Breast epithelium (tissue), 4 donors: Measurements from ENCODE around the gene HMCN1. TPM values are rescaled to one million over a fixed set of nuclear protein-coding genes. Genes with fewer than 3 reads are reported as not detected.

Experiments used
- DNase-seq, 2 donors: peaks; one replicate each; pipeline ENCODE4 v3.0.0-alpha.2; 2019; ENCODE audit warnings: low spot score in 2 of 2
- H3K27ac ChIP-seq, 2 donors: fragments of 200-600 bp; sonication (generic) in 1 of 2; one replicate each; pipeline ENCODE4 v1.5.1; 2016 to 2019; ENCODE audit warnings: mild to moderate bottlenecking in 1 of 2
- H3K27me3 ChIP-seq, 2 donors: fragments of 200-600 bp; sonication (generic) in 1 of 2; one replicate each; pipeline versions ENCODE4 v1.5.1 to v1.6.0; 2017 to 2019; ENCODE audit warnings: control low read depth in 1 of 2, mild to moderate bottlenecking in 1 of 2
- H3K36me3 ChIP-seq: fragments of 200-600 bp; one replicate; pipeline ENCODE4 v1.5.1; 2019
- H3K4me1 ChIP-seq, 2 donors: fragments of 200-600 bp; sonication (generic); one replicate each; pipeline ENCODE4 v1.5.1; 2016 to 2019; ENCODE audit warnings: control low read depth in 1 of 2
- H3K4me3 ChIP-seq, 3 donors: fragments of 200-600 bp; sonication (generic); 1 replicate in 2 of 3; 2 replicates in 1 of 3; pipeline ENCODE4 v1.5.1; 2016 to 2019; ENCODE audit warnings: mild to moderate bottlenecking in 3 of 3, moderate library complexity in 2 of 3
- H3K9me3 ChIP-seq, 2 donors: fragments of 200-600 bp; sonication (generic) in 1 of 2; one replicate each; pipeline ENCODE4 v1.5.1; 2016 to 2019; ENCODE audit warnings: control low read depth in 1 of 2
- CTCF ChIP-seq, 3 donors: fragments of 450-650 bp; IDR thresholded peaks; one replicate each; pipeline ENCODE4 v1.5.1; 2016 to 2017; ENCODE audit warnings: antibody characterized with exemption in 3 of 3, mild to moderate bottlenecking in 3 of 3, moderate library complexity in 3 of 3
- POLR2A ChIP-seq: fragments of 450-650 bp; IDR thresholded peaks from one replicate; pipeline ENCODE4 v1.6.1; 2016; ENCODE audit warnings: antibody characterized with exemption, mild to moderate bottlenecking, moderate library complexity
- POLR2AphosphoS5 ChIP-seq, 3 donors: sonication (generic); formaldehyde crosslinking; IDR thresholded peaks; one replicate each; pipeline ENCODE4 v1.6.1; 2017; ENCODE audit warnings: antibody characterized with exemption in 3 of 3
- intact Hi-C: fragments of 100-400 bp; cut with DNase I; formaldehyde crosslinking; loops from one replicate; pipeline ENCODE4 v1.15.1; 2023; ENCODE audit warnings: low total_unique reads
- total RNA-seq, 3 donors: library from RNA; depleted of rRNA; stranded (reverse); fragments of >200 nt; gene quantifications; one replicate each; pipeline ENCODE4 v1.1.0, GENCODE V29; 2016

Gene HMCN1
- total RNA-seq, 3 donors from 2014 or later: 7.8 to 18.4 (median 11.9) TPM

DNA sequence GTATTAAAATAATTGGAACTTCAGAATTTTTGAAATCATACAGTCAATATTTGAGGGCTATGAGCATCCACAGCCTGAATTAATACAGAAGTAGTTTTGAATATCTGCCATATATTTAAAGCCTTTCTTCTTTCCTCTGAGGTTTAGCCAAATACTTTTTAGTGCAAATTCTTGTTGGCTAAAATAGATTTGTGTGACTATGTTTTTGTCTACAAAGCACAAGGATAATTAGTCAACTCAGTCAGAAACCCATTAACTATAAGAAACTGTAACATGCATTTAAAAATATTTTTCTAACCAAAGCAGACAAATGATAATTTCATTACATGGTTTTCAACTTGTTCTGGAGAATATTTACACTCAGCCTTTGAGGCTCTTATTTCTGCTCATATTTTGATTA, 408.7 kb downstream of the HMCN1 start:
- H3K36me3 ChIP-seq: no peaks in the 10 kb centered on the region
- intact Hi-C loops: no loop called here
- H3K4me3 ChIP-seq: no peak overlapping the region
- H3K9me3 ChIP-seq: no peaks in the 10 kb centered on the region
- no peak overlapping the region for H3K27ac ChIP-seq
- TF ChIP-seq CTCF (IDR thresholded peaks at IDR 0.05) (no peak), POLR2AphosphoS5 (IDR thresholded peaks at IDR 0.05) (no peak), POLR2A (no peak)
- H3K27me3 ChIP-seq: no peaks in the 10 kb centered on the region
- no peak for DNase-seq
- H3K4me1 ChIP-seq: no peaks in the 10 kb centered on the region

DNA sequence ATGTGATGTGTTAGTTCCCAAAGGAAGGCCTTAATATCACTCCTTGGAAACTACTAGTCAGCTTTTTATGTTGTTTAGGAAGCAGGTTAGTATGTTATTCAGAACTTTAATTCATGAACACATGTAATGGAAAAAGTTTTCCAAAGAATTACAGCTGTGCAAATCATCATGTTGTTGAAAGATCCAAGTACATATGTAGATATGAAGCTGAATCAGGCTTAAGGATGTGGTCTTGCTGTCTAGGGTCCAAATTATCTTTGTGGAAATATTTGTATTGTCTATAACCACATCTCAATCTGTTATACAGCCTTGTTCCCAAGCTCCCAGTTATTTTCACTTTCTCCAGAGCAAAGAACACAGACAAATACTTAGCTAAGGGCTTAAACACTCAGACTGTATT, 409.3 kb downstream of the HMCN1 start:
- no peak for DNase-seq
- Histone ChIP-seq H3K27me3 (no peaks in the 10 kb centered on the region), H3K27ac (no peak overlapping the region), H3K36me3 (no peaks in the 10 kb centered on the region), H3K4me3 (no peak overlapping the region), H3K9me3 (no peaks in the 10 kb centered on the region), H3K4me1 (no peaks in the 10 kb centered on the region)
- intact Hi-C loops: no loop called here
- TF ChIP-seq CTCF (IDR thresholded peaks at IDR 0.05) (no peak), POLR2AphosphoS5 (IDR thresholded peaks at IDR 0.05) (no peak), POLR2A (no peak)

- no peaks in the 10 kb centered on the region for H3K9me3 ChIP-seq
- no peak overlapping the region for H3K4me3 ChIP-seq
- H3K36me3 ChIP-seq: no peaks in the 10 kb centered on the region
- no peak overlapping the region for H3K27ac ChIP-seq
- no peak for TF ChIP-seq POLR2A
- no peak for TF ChIP-seq POLR2AphosphoS5 (IDR thresholded peaks at IDR 0.05)
- TF ChIP-seq CTCF (IDR thresholded peaks at IDR 0.05): no peak
- DNase-seq: no peak
- H3K27me3 ChIP-seq: no peaks in the 10 kb centered on the region
- H3K4me1 ChIP-seq: no peaks in the 10 kb centered on the region
- intact Hi-C loops: no loop called here
These were observed 410.3 kb downstream of the HMCN1 start for GRCh38 chr1:186144505-186144904.

- H3K4me1 ChIP-seq: no peaks in the 10 kb centered on the region
- intact Hi-C loops: no loop called here
- H3K36me3 ChIP-seq: no peaks in the 10 kb centered on the region
- no peaks in the 10 kb centered on the region for H3K9me3 ChIP-seq
- no peak overlapping the region for H3K27ac ChIP-seq
- no peak overlapping the region for H3K4me3 ChIP-seq
- no peaks in the 10 kb centered on the region for H3K27me3 ChIP-seq
- TF ChIP-seq CTCF (IDR thresholded peaks at IDR 0.05) (no peak), POLR2AphosphoS5 (IDR thresholded peaks at IDR 0.05) (no peak), POLR2A (no peak)
- DNase-seq: no peak
These were observed 412.8 kb downstream of the HMCN1 start for GRCh38 chr1:186146974-186147373.

GRCh38 chr1:186149591-186149990, 415.4 kb downstream of the HMCN1 start:
- no peaks in the 10 kb centered on the region for H3K27me3 ChIP-seq
- H3K9me3 ChIP-seq: no peaks in the 10 kb centered on the region
- H3K4me3 ChIP-seq: no peak overlapping the region
- TF ChIP-seq POLR2A: no peak
- no peak for TF ChIP-seq CTCF (IDR thresholded peaks at IDR 0.05)
- TF ChIP-seq POLR2AphosphoS5 (IDR thresholded peaks at IDR 0.05): no peak
- H3K36me3 ChIP-seq: no peaks in the 10 kb centered on the region
- no peaks in the 10 kb centered on the region for H3K4me1 ChIP-seq
- intact Hi-C loops: no loop called here
- H3K27ac ChIP-seq: no peak overlapping the region
- DNase-seq: no peak
